GM23248 (cell line): ENCODE measurements around the gene LY86. TPM values are rescaled to one million over a fixed set of nuclear protein-coding genes. Genes with fewer than 3 reads are reported as not detected.

Experiments used
- DNase-seq: peaks from one replicate; pipeline ENCODE4 v3.0.0-alpha.2; 2015
- H2AFZ ChIP-seq: fragments of 200-600 bp; sonication (generic); 2 replicates; pipeline ENCODE4 v1.6.1; 2016; ENCODE audit warnings: antibody characterized with exemption
- H3F3A ChIP-seq: fragments of 200-600 bp; sonication (generic); 2 replicates; pipeline ENCODE4 v1.6.1; 2016; ENCODE audit warnings: mild to moderate bottlenecking, antibody characterized with exemption, mixed run types; ENCODE audit not compliant: insufficient read depth
- H3K27ac ChIP-seq: fragments of 200-600 bp; sonication (generic); 2 replicates; pipeline ENCODE4 v1.5.1; 2016; ENCODE audit warnings: mild to moderate bottlenecking
- H3K27me3 ChIP-seq: fragments of 200-600 bp; sonication (generic); replicated peaks from 2 replicates; pipeline ENCODE4 v1.6.1; 2016; ENCODE audit warnings: mild to moderate bottlenecking; ENCODE audit not compliant: insufficient read depth
- H3K36me3 ChIP-seq: fragments of 200-600 bp; sonication (generic); 2 replicates; pipeline ENCODE4 v1.6.1; 2016; ENCODE audit warnings: low read depth, mild to moderate bottlenecking
- H3K4me1 ChIP-seq: fragments of 200-600 bp; sonication (generic); 2 replicates; pipeline ENCODE4 v1.6.1; 2016; ENCODE audit warnings: mild to moderate bottlenecking; ENCODE audit not compliant: insufficient read depth
- H3K4me2 ChIP-seq: fragments of 200-600 bp; sonication (generic); one replicate; pipeline ENCODE4 v1.6.1; 2016; ENCODE audit warnings: mild to moderate bottlenecking; ENCODE audit not compliant: unreplicated experiment
- H3K4me3 ChIP-seq: fragments of 200-600 bp; sonication (generic); 2 replicates; pipeline ENCODE4 v1.5.1; 2016; ENCODE audit warnings: mild to moderate bottlenecking
- H3K79me2 ChIP-seq: fragments of 200-600 bp; sonication (generic); 2 replicates; pipeline ENCODE4 v1.6.1; 2016; ENCODE audit warnings: mild to moderate bottlenecking; ENCODE audit not compliant: insufficient read depth
- H3K9ac ChIP-seq: fragments of 200-600 bp; sonication (generic); 2 replicates; pipeline ENCODE4 v1.6.1; 2016; ENCODE audit warnings: mild to moderate bottlenecking
- H3K9me2 ChIP-seq: fragments of 200-600 bp; sonication (generic); 2 replicates; pipeline ENCODE4 v1.6.1; 2016; ENCODE audit warnings: mixed run types, mild to moderate bottlenecking, moderate library complexity; ENCODE audit not compliant: insufficient read depth
- H3K9me3 ChIP-seq: fragments of 200-600 bp; sonication (generic); one replicate; pipeline ENCODE4 v1.6.1; 2017; ENCODE audit warnings: low read depth
- H4K20me1 ChIP-seq: fragments of 200-600 bp; sonication (generic); 2 replicates; pipeline ENCODE4 v1.6.0; 2016; ENCODE audit not compliant: insufficient read depth
- EZH2 ChIP-seq: fragments of 200-600 bp; sonication (generic); IDR thresholded peaks from 2 replicates; pipeline ENCODE4 v1.6.1; 2018; ENCODE audit warnings: antibody characterized with exemption, mild to moderate bottlenecking; ENCODE audit not compliant: insufficient read depth, poor library complexity, severe bottlenecking
- EZH2phosphoT487 ChIP-seq: fragments of 200-600 bp; sonication (generic); IDR thresholded peaks from 2 replicates; pipeline ENCODE4 v1.6.1; 2018; ENCODE audit warnings: antibody characterized with exemption, moderate library complexity, mild to moderate bottlenecking, low read depth; ENCODE audit not compliant: insufficient read depth
- WGBS, 2 experiments: methylation state at CpG; one replicate each; pipeline ENCODE4 v1.1.6; 2015 to 2017; ENCODE audit warnings: low lambda C conversion rate in 2 of 2, low coverage in 1 of 2; ENCODE audit errors: missing lambda C conversion rate in 2 of 2; 5-methylcytosine and 5-hydroxymethylcytosine counted together
- in situ Hi-C: fragments of 300-500 bp; cut with MboI; formaldehyde crosslinking; loops from 2 replicates; pipeline ENCODE4 v1.15.0; 2020
- polyA plus RNA-seq: library from polyadenylated mRNA; unstranded; fragments of >200 nt; fragmentation: Nextera tagmentation; extraction: Ambion mirVana; gene quantifications from 2 replicates; pipeline ENCODE4 v1.2.1, GENCODE V29; 2016
- total RNA-seq: library from RNA; depleted of rRNA; stranded (reverse); fragments of >200 nt; shearing (Covaris generic); gene quantifications from 2 replicates; pipeline ENCODE4 v1.2.3, GENCODE V29; 2014

Gene LY86
- total and polyA plus RNA-seq, 2 experiments from 2014 or later, result not detected

DNA sequence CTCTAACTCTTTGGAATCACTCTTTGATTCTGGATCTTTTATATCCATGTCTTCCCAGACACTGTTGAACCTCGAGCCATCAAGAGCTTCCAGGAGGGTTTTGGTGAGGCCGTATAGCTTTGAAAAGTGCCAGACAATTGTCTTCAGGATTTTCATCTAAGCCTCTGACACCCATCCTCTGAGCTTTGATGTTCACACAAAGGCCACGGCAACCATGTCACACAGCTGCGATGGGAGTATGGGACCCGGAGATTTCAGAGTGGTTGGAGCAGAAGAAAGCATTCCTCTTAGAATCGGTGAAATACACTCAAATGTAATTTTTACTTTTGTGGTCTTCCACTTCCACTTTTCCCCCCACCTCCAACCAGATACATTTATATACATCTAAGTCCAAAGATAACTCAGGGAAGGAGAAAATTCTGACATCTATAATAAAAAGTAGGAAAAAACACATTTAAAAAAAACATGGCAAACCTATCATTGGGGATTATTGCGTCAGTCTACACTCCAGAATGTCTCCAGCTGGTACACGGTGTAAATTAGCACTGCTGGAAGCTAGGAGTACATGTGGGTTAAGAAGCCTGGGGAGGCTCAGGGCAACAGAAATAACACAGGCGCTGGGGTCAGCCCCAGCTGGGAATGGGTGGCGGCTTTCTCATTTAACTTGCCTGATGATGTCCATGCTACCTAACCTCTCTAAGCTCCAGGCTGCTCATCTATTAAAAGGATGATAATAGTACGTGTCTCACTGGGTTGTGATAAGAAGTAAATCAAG is 92.7 kb downstream of the LY86 start:
- Histone ChIP-seq H3K9me2 (no peaks in the 10 kb centered on the region), H2AFZ (no peak overlapping the region), H3K4me1 (no peaks in the 10 kb centered on the region), H3K36me3 (no peaks in the 10 kb centered on the region), H3K9me3 (no peaks in the 10 kb centered on the region), H3F3A (no peaks in the 10 kb centered on the region), H3K27ac (no peak overlapping the region), H3K4me3 (no peak overlapping the region), H4K20me1 (no peaks in the 10 kb centered on the region), H3K4me2 (no peak overlapping the region), H3K27me3 (no peaks in the 10 kb centered on the region), H3K9ac (no peak overlapping the region), H3K79me2 (no peaks in the 10 kb centered on the region)
- in situ Hi-C loops, result loop anchor here (25.0 kb wide), 1 partner anchor 931 kb away; no protein-coding TSS in a partner anchor
- no peak for TF ChIP-seq EZH2
- TF ChIP-seq EZH2phosphoT487, result no peak
- DNase-seq, result no peak
- WGBS, 2 experiments, result 62 to 66% methylated on average over 11 of the region's 11 CpGs

DNA sequence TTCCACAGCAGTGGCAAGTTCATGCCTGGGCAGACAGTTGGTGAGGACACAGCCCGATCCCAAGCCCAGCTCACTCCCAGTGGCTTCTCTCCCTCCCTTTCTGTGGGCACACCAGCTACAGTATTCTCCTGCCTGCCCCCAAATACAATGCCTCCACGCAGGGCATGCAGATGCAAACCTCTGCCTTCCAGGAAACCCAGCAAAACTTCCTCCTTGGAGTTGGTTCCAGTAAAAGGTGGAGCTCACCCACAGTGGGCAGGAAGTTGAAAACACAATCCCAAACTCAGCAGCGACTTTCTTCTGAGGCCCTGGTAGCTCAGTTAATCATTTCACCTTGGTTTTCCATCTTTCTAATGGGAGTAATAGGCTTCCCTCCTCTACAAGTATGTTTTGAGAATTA is 93.7 kb downstream of the LY86 start:
- in situ Hi-C loops, result loop anchor here (25.0 kb wide), 1 partner anchor 930 kb away; no protein-coding TSS in a partner anchor
- 57 to 68% methylated on average over 3 of the region's 3 CpGs for WGBS, 2 experiments
- H3K9me3 ChIP-seq, result no peaks in the 10 kb centered on the region
- no peaks in the 10 kb centered on the region for H3K79me2 ChIP-seq
- no peaks in the 10 kb centered on the region for H4K20me1 ChIP-seq
- H2AFZ ChIP-seq, result no peak overlapping the region
- no peak overlapping the region for H3K4me2 ChIP-seq
- no peaks in the 10 kb centered on the region for H3F3A ChIP-seq
- no peak overlapping the region for H3K9ac ChIP-seq
- H3K4me3 ChIP-seq, result no peak overlapping the region
- no peak overlapping the region for H3K27ac ChIP-seq
- no peak for DNase-seq
- TF ChIP-seq EZH2phosphoT487, result no peak
- TF ChIP-seq EZH2, result no peak
- no peaks in the 10 kb centered on the region for H3K9me2 ChIP-seq
- no peaks in the 10 kb centered on the region for H3K27me3 ChIP-seq
- no peaks in the 10 kb centered on the region for H3K36me3 ChIP-seq
- no peaks in the 10 kb centered on the region for H3K4me1 ChIP-seq

DNA sequence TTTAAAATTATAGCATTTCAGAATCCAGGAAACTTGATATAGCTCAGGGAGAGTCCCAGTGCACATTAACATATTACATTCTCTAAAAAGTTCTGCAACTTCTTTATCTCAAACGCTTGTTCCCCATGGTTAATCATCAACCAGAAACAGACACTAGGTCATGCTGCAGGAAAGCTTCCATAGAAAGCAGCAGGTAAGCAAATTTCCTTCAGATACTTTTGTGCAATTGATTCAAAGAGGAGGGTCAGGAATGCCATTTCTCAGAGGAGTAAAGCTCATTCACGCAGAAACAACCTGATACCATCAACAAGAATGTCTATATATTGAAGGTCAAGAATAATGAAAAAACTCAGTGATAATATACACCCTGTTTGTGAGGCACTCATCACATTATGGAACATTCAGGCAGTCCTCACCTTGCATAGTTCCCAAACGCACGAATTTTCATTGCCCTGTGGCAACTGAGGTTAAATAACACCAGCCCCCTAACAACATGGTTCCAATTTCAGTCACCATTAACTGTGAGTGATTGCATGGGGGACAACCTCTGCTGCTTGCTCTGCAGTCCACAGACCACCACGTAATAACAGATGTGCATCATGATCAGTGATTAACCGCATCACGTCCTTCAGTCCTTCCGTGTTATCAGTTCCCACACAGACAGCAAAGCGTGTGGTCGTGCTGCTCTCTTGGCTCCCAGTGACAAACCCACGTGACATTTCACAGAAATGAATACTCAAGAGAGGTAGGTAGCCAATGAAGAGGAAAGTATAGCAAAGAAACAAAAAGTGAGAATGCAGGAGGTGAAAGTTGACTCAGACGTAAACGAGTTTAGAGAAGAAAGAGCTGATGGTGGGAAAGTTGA is 95.7 kb downstream of the LY86 start:
- no peak for TF ChIP-seq EZH2phosphoT487
- no peak for TF ChIP-seq EZH2
- peaks cover 7% of the 10 kb centered on the region for H3K4me1 ChIP-seq
- H3K9me3 ChIP-seq, result no peaks in the 10 kb centered on the region
- peaks cover 7% of the 10 kb centered on the region for H3F3A ChIP-seq
- 69 to 73% methylated on average over 13 of the region's 13 CpGs for WGBS, 2 experiments
- no peaks in the 10 kb centered on the region for H3K36me3 ChIP-seq
- no peak overlapping the region for H3K27ac ChIP-seq
- H3K9ac ChIP-seq, result no peak overlapping the region
- no peak overlapping the region for H2AFZ ChIP-seq
- H3K79me2 ChIP-seq, result no peaks in the 10 kb centered on the region
- H3K4me3 ChIP-seq, result no peak overlapping the region
- no peak for DNase-seq
- no peaks in the 10 kb centered on the region for H3K27me3 ChIP-seq
- in situ Hi-C loops, result loop anchor here (25.0 kb wide), 1 partner anchor 928 kb away; no protein-coding TSS in a partner anchor
- H3K9me2 ChIP-seq, result no peaks in the 10 kb centered on the region
- H3K4me2 ChIP-seq, result no peak overlapping the region
- H4K20me1 ChIP-seq, result no peaks in the 10 kb centered on the region

DNA sequence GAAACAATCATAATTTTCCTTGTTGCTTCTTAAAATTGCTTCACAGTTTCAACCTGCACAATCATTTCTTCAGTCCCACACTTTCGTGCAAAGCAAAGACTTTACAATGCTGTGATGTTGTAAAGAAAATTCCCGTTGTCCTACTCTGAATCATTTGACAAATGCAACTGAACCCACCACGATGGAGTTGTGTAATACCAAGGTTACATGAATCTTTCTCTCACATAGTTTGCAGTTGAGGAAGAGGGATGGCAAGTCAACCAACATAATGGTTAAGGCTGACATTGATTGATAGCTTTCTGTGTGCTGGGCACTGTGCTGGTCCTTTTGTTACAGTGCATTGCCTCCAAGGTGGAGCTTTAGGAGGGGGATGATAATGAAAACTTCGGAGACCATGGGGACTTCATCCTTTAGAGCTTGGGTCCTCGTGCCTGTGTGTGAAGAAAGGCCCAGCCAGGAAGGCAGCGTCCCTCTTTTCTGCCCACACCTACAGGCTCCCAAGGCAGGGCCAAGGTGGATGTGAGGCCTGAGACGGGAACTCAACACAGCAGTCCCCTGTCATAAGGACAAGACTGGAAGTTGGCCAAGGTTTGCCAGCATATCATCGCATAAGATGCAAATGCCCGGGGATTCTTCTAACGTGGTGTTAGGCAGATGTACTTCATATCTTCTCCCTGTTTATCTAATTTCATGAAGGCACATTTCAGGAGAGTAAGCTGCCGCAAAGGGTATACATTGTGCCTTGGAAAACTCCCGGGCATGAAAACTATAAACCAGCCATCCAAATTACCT is 96.9 kb downstream of the LY86 start:
- H3K4me2 ChIP-seq, result no peak overlapping the region
- H3K9me2 ChIP-seq, result no peaks in the 10 kb centered on the region
- peaks cover 20% of the 10 kb centered on the region for H3F3A ChIP-seq
- no peak overlapping the region for H3K4me3 ChIP-seq
- no peaks in the 10 kb centered on the region for H4K20me1 ChIP-seq
- no peak overlapping the region for H2AFZ ChIP-seq
- DNase-seq, result peak; percentile 60
- no peaks in the 10 kb centered on the region for H3K79me2 ChIP-seq
- in situ Hi-C loops, result loop anchor here (25.0 kb wide), 1 partner anchor 927 kb away; no protein-coding TSS in a partner anchor
- H3K27ac ChIP-seq, result no peak overlapping the region
- no peaks in the 10 kb centered on the region for H3K36me3 ChIP-seq
- TF ChIP-seq EZH2 (no peak), EZH2phosphoT487 (no peak)
- no peak overlapping the region for H3K9ac ChIP-seq
- no peaks in the 10 kb centered on the region for H3K9me3 ChIP-seq
- H3K4me1 ChIP-seq, result peaks cover 18% of the 10 kb centered on the region
- no peaks in the 10 kb centered on the region for H3K27me3 ChIP-seq
- 76 to 77% methylated on average over 12 of the region's 12 CpGs for WGBS, 2 experiments
